Measurements from ENCODE around the gene PPP1R8. TPM values are rescaled to one million over a fixed set of nuclear protein-coding genes. Genes with fewer than 3 reads are reported as not detected.

Gene PPP1R8
- polyA plus RNA-seq, 1 experiment = 52.7 TPM

GRCh38 chr1:27891196-27891889 is 60.8 kb downstream of the PPP1R8 start:
- no peaks in the 10 kb centered on the region for H3K27me3 ChIP-seq (ENCODE audit: control insufficient read depth, insufficient read depth, low read length)
- ChIA-PET POLR2A (no interaction called here), CTCF (interaction anchor here (0.6 kb wide), 1 partner anchor 90 kb away, joined by 8 read pairs; no protein-coding TSS in a partner anchor)
- TF ChIP-seq, protein P1, sequence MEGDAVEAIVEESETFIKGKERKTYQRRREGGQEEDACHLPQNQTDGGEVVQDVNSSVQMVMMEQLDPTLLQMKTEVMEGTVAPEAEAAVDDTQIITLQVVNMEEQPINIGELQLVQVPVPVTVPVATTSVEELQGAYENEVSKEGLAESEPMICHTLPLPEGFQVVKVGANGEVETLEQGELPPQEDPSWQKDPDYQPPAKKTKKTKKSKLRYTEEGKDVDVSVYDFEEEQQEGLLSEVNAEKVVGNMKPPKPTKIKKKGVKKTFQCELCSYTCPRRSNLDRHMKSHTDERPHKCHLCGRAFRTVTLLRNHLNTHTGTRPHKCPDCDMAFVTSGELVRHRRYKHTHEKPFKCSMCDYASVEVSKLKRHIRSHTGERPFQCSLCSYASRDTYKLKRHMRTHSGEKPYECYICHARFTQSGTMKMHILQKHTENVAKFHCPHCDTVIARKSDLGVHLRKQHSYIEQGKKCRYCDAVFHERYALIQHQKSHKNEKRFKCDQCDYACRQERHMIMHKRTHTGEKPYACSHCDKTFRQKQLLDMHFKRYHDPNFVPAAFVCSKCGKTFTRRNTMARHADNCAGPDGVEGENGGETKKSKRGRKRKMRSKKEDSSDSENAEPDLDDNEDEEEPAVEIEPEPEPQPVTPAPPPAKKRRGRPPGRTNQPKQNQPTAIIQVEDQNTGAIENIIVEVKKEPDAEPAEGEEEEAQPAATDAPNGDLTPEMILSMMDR (IDR thresholded peaks at IDR 0.05; ENCODE audit: low read depth, low read length) = no peak
- H3K9me3 ChIP-seq (ENCODE audit: control insufficient read depth, insufficient read depth, low read length) = no peaks in the 10 kb centered on the region
- H3K27ac ChIP-seq (ENCODE audit: low read depth, low read length) = no peak overlapping the region
- DNase-seq (ENCODE audit: low read depth, low spot score) = no peak
- no peak overlapping the region for H3K4me3 ChIP-seq (ENCODE audit: low read depth, low read length)

- no peaks in the 10 kb centered on the region for H3K9me3 ChIP-seq (ENCODE audit: control insufficient read depth, insufficient read depth, low read length)
- H3K27me3 ChIP-seq (ENCODE audit: control insufficient read depth, insufficient read depth, low read length) = no peaks in the 10 kb centered on the region
- ChIA-PET CTCF (no interaction called here), POLR2A (no interaction called here)
- TF ChIP-seq, protein P1 (IDR thresholded peaks at IDR 0.05; ENCODE audit: low read depth, low read length) = no peak
- no peak overlapping the region for H3K27ac ChIP-seq (ENCODE audit: low read depth, low read length)
- DNase-seq (ENCODE audit: low read depth, low spot score) = no peak
- H3K4me3 ChIP-seq (ENCODE audit: low read depth, low read length) = no peak overlapping the region
Observed at GRCh38 chr1:27894521-27894920, 63.9 kb downstream of the PPP1R8 start.

Small RNA genes within 50 kb of the gene (small RNA-seq; reads per million reads assigned to genes)
- gene RNU6-1245P (ENCODE audit: insufficient read length, low read depth) (not detected), gene SCARNA1 (ENCODE audit: insufficient read length, low read depth) (170 reads per million, percentile 91 among the genes with 10 or more reads in this experiment)

Other genes with a start within 250 kb of the PPP1R8 start
- gene AHDC1, start 226.6 kb upstream of the PPP1R8 start, polyA plus RNA-seq (2011; rRNA removed) = 2.8 and 3.0 TPM in 2 replicates
- gene FGR, start 195.6 kb upstream of the PPP1R8 start, polyA plus RNA-seq (2011; rRNA removed) = not detected in 2 replicates
- 26.8 and 29.6 TPM in 2 replicates for gene IFI6, start 158.6 kb upstream of the PPP1R8 start, polyA plus RNA-seq (2011; rRNA removed)
- 4.1 and 4.9 TPM in 2 replicates for gene FAM76A, start 104.8 kb upstream of the PPP1R8 start, polyA plus RNA-seq (2011; rRNA removed)
- 34.5 and 42.6 TPM in 2 replicates for gene STX12, start 57.6 kb upstream of the PPP1R8 start, polyA plus RNA-seq (2011; rRNA removed)
- gene THEMIS2, start 41.8 kb downstream of the PPP1R8 start, polyA plus RNA-seq (2011; rRNA removed) = 13.0 and 14.1 TPM in 2 replicates
- gene RPA2, start 83.8 kb downstream of the PPP1R8 start, polyA plus RNA-seq (2011; rRNA removed) = 35.9 and 49.1 TPM in 2 replicates
- 0.05 and 0.07 TPM in 2 replicates for gene SMPDL3B, start 104.2 kb downstream of the PPP1R8 start, polyA plus RNA-seq (2011; rRNA removed)
- gene XKR8, start 129.2 kb downstream of the PPP1R8 start, polyA plus RNA-seq (2011; rRNA removed) = 7.9 and 8.2 TPM in 2 replicates

Data from AG04450 (cell line).